ENCODE data around the gene COL9A2. TPM values are rescaled to one million over a fixed set of nuclear protein-coding genes. Genes with fewer than 3 reads are reported as not detected.

The COL9A2 gene
- total RNA-seq, 4 donors from 2014 or later, result 2.0 to 27.0 (median 4.8) TPM

DNA sequence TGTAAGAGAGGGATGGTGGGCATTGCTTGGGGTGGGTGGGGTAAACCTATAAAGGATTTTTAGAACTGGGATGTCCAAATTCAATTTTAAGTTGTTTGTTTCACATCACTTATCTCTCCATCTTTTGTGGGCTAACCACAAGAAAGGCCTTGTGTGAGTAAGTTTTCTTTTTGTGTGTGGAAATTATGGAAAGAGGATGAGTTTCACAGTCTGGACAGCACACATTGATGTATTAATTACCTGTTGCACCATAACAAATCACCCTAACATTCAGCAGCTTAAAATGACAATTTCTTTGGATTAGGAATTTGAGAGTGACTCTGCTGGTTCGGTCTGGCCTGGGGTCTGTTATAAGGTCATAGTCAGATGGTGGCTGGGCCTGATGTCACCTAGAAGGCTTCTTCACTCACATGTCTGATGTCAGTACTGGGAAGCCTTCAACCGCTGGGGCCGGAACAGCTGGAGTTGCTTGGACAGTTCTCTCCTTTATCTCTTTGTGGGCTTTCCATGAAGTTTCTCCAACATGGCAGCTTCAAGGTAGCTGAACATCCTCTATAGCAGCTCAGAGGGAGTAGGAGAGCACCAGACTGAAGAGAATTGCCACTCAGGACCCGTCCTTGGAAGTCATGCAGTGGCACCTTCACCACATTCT, 2.0 kb upstream of the COL9A2 start:
- Histone ChIP-seq H3K4me1 (peaks cover 0 to 7% of the 10 kb centered on the region in 2 donors), H3K9me3 (no peaks in the 10 kb centered on the region), H3K4me3 (no peak overlapping the region), H3K27ac (no peak overlapping the region), H3K36me3 (no peaks in the 10 kb centered on the region), H3K27me3 (peaks cover 0 to 7% of the 10 kb centered on the region in 2 donors)
- TF ChIP-seq POLR2A (IDR thresholded peaks at IDR 0.05), result no peak
- TF ChIP-seq, protein P1, sequence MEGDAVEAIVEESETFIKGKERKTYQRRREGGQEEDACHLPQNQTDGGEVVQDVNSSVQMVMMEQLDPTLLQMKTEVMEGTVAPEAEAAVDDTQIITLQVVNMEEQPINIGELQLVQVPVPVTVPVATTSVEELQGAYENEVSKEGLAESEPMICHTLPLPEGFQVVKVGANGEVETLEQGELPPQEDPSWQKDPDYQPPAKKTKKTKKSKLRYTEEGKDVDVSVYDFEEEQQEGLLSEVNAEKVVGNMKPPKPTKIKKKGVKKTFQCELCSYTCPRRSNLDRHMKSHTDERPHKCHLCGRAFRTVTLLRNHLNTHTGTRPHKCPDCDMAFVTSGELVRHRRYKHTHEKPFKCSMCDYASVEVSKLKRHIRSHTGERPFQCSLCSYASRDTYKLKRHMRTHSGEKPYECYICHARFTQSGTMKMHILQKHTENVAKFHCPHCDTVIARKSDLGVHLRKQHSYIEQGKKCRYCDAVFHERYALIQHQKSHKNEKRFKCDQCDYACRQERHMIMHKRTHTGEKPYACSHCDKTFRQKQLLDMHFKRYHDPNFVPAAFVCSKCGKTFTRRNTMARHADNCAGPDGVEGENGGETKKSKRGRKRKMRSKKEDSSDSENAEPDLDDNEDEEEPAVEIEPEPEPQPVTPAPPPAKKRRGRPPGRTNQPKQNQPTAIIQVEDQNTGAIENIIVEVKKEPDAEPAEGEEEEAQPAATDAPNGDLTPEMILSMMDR (IDR thresholded peaks at IDR 0.05), result no peak
- no peak for DNase-seq
- intact Hi-C loops (cut with DNase I; ENCODE audit: low total_unique reads), result loop anchor here (10.0 kb wide), 1 partner anchor 164 kb away; no protein-coding TSS in a partner anchor

DNA sequence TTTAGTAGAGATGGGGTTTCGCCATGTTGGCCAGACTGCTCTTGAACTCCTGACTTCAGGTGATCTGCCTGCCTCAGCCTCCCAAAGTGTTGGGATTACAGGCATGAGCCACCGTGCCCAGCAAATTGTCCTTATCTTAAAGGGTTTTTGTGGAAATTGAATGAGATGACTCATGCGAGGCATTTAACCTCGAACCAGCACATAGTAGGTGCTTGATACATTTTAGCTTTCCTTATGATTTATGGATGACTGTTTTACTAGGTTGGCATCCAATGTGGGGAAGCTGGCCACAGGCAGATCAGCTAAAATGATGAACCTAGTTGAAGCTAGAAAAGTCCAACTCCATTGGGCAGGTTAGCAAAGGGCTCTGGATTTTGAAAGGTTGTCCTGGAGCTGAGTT, 1.4 kb upstream of the COL9A2 start:
- no peak for DNase-seq
- no peak overlapping the region for H3K27ac ChIP-seq
- peaks cover 0 to 7% of the 10 kb centered on the region in 2 donors for H3K4me1 ChIP-seq
- H3K36me3 ChIP-seq, result no peaks in the 10 kb centered on the region
- intact Hi-C loops (cut with DNase I; ENCODE audit: low total_unique reads), result loop anchor here (10.0 kb wide), 1 partner anchor 164 kb away; no protein-coding TSS in a partner anchor
- H3K27me3 ChIP-seq, result peaks cover 0 to 7% of the 10 kb centered on the region in 2 donors
- TF ChIP-seq, protein P1 (IDR thresholded peaks at IDR 0.05), result no peak
- TF ChIP-seq POLR2A (IDR thresholded peaks at IDR 0.05), result no peak
- H3K9me3 ChIP-seq, result no peaks in the 10 kb centered on the region
- no peak overlapping the region for H3K4me3 ChIP-seq

DNA sequence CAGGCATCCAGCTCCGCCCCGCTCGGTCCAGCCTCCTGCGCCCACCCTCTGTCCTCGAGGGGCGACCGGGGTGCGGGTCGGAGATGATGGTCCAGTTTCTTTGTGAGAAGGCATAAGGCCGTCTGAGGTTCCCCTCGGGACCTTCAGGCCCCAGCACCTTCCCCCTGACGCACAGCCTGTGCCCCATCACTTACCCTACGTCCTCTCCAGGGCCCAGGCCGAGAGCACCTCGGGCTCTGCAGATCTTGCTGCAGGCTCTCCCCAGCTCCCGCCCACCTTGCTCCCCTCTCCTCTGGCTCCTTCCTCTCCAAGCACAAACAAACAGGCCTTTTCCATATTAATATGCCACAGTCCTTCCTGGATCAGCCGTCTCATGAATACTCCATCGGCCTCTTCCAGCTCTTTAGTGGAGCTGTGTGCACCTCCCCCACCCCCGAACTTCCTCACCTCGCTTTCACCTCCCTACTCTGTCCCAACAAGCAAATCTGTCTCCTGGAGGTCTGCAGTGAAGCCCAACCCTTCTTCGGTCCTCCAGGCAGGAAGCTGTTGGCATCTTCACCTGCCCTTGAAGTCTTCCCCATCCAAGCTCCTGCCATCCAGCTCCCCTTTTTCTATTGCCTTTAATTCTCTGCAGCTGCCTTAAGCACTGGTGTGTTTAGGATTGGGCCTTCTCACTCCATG, 448 bp upstream of the COL9A2 start:
- intact Hi-C loops (cut with DNase I; ENCODE audit: low total_unique reads), result loop anchor here (10.0 kb wide), 1 partner anchor 163 kb away; no protein-coding TSS in a partner anchor
- no peak overlapping the region for H3K27ac ChIP-seq

DNA sequence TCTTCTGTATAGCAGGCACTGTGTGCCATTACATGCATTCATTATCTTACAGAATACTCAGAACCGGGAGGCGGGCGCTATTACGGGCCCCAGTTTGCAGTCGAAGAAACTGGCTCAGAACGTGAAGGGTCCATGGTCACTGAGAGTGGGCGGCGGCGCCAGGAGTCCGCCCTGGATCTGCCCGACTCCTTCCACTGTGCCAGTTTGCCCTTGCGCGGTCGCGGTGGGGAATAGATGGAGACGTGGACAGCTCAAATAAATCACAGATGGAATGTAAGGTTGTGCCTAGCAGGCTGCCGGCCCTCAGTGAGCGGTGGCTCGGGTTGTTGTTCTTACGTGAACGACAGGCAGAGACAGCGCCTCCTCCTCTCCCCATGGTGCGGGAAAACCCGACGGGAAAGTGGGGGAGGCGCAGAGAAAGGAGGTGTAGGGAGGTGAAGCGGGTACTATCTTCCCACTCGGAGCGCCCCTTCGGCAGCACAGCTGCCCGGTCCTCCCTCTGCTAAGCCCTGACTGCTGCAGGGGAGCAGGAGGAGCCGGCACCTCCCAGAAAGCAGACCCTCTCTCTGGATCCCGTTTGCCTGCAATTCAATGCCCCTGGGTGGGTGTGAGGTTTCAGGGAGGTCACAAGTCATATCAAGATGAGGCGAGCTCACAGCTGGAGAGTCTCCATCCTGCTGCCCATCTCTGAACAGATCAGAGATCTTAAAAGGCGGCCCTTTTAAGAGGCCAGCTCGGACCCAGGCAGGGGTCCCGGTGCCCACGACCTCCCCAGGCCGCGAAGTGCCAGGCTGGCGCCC, 1.1 kb downstream of the COL9A2 start:
- H3K4me3 ChIP-seq, result peak overlapping the region; percentile 27 to 31
- peaks cover 0 to 7% of the 10 kb centered on the region in 2 donors for H3K27me3 ChIP-seq
- peaks cover 0 to 7% of the 10 kb centered on the region in 2 donors for H3K4me1 ChIP-seq
- intact Hi-C loops (cut with DNase I; ENCODE audit: low total_unique reads), result loop anchor here (10.0 kb wide), 1 partner anchor 161 kb away; no protein-coding TSS in a partner anchor
- TF ChIP-seq, protein P1 (IDR thresholded peaks at IDR 0.05), result no peak
- no peak for TF ChIP-seq POLR2A (IDR thresholded peaks at IDR 0.05)
- H3K36me3 ChIP-seq, result no peaks in the 10 kb centered on the region
- no peak overlapping the region for H3K27ac ChIP-seq
- no peaks in the 10 kb centered on the region for H3K9me3 ChIP-seq
- DNase-seq, result no peak

More for the DNA sequence above, 448 bp upstream of the COL9A2 start:
- Histone ChIP-seq H3K4me3 (no peak overlapping the region), H3K36me3 (no peaks in the 10 kb centered on the region), H3K4me1 (peaks cover 0 to 7% of the 10 kb centered on the region in 2 donors), H3K27me3 (peaks cover 0 to 7% of the 10 kb centered on the region in 2 donors), H3K9me3 (no peaks in the 10 kb centered on the region)
- no peak for DNase-seq
- TF ChIP-seq, protein P1 (IDR thresholded peaks at IDR 0.05), result no peak
- no peak for TF ChIP-seq POLR2A (IDR thresholded peaks at IDR 0.05)

Data from uterus (tissue), 4 donors.